Glutamatergic neuron (in vitro differentiated cells): ENCODE measurements around the gene S100A14. TPM values are rescaled to one million over a fixed set of nuclear protein-coding genes. Genes with fewer than 3 reads are reported as not detected.
"Not testable (repeated sequence)": the region's sequence is repeated elsewhere in the genome, so short reads cannot be mapped to it uniquely, and the experiment has no call there.

ENCODE experiments used
- DNase-seq: peaks from one replicate; pipeline ENCODE4 v3.0.0; 2022
- H3K27ac Mint-ChIP-seq: one replicate; pipeline ENCODE4 v1.8.0; 2020; ENCODE audit warnings: mild to moderate bottlenecking, mixed read lengths, inconsistent platforms; ENCODE audit not compliant: unreplicated experiment
- H3K27me3 Mint-ChIP-seq: one replicate; pipeline ENCODE4 v1.8.0; 2020; ENCODE audit warnings: mild to moderate bottlenecking, moderate library complexity, mixed read lengths, inconsistent platforms; ENCODE audit not compliant: unreplicated experiment
- H3K36me3 Mint-ChIP-seq: one replicate; pipeline ENCODE4 v1.8.0; 2020; ENCODE audit warnings: mild to moderate bottlenecking, mixed read lengths, inconsistent platforms; ENCODE audit not compliant: unreplicated experiment
- H3K4me1 Mint-ChIP-seq: one replicate; pipeline ENCODE4 v1.8.0; 2020; ENCODE audit warnings: mild to moderate bottlenecking, low read depth, mixed read lengths, inconsistent platforms; ENCODE audit not compliant: unreplicated experiment
- H3K4me3 Mint-ChIP-seq: one replicate; pipeline ENCODE4 v1.8.0; 2020; ENCODE audit warnings: mild to moderate bottlenecking, mixed read lengths, inconsistent platforms; ENCODE audit not compliant: unreplicated experiment
- H3K9me3 Mint-ChIP-seq: one replicate; pipeline ENCODE4 v1.8.0; 2020; ENCODE audit warnings: mild to moderate bottlenecking, moderate library complexity, mixed read lengths, inconsistent platforms; ENCODE audit not compliant: unreplicated experiment
- CTCF ChIP-seq: fragments of 200-600 bp; sonication (generic); IDR thresholded peaks from one replicate; pipeline ENCODE4 v1.5.0; 2021; ENCODE audit not compliant: partially characterized antibody, unreplicated experiment
- total RNA-seq: library from RNA; stranded (reverse); fragmentation: NEBNext Ultra II Directional; extraction: Animal tissue kit (Norgen Biotek cat#: 25700); gene quantifications from one replicate; pipeline ENCODE4 v1.2.1, GENCODE V29; 2021; ENCODE audit not compliant: unreplicated experiment

Gene S100A14
- total RNA-seq, 1 donor from 2014 or later, result not detected

GRCh38 chr1:153578936-153579335 is 37.2 kb downstream of the S100A14 start:
- no peak for DNase-seq
- Mint-ChIP-seq H3K27ac (no peak overlapping the region), H3K4me1 (peaks cover 7% of the 10 kb centered on the region), H3K36me3 (no peaks in the 10 kb centered on the region), H3K4me3 (no peak overlapping the region), H3K9me3 (peaks cover 1% of the 10 kb centered on the region), H3K27me3 (no peaks in the 10 kb centered on the region)
- TF ChIP-seq CTCF, result no peak

- H3K36me3 Mint-ChIP-seq, result no peaks in the 10 kb centered on the region
- peaks cover 4% of the 10 kb centered on the region for H3K4me1 Mint-ChIP-seq
- no peaks in the 10 kb centered on the region for H3K9me3 Mint-ChIP-seq
- no peak for TF ChIP-seq CTCF
- H3K4me3 Mint-ChIP-seq, result no peak overlapping the region
- DNase-seq, result no peak
- no peak overlapping the region for H3K27ac Mint-ChIP-seq
- no peaks in the 10 kb centered on the region for H3K27me3 Mint-ChIP-seq
These were observed 37.6 kb downstream of the S100A14 start for GRCh38 chr1:153578490-153578889.

DNA sequence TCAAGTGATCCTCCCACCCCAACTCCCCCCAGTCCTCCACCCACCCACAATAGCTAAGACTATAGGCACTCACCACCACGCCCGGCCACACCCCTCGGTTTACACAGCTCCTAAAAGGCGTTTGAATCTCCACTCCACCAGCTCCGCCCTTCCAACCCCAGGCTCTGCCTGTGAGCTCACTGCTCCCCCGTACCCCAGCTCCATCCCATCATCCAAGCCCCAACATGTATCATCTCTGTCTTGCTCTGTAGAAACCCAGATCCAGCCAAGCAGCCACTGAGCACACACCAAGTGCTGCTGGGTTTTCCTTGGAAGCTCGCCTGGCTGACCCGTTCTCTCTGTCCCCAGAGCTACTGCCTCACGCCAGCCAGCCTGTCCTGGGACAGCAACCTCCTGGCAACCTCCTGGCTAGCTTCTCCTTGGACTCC is 38.5 kb downstream of the S100A14 start:
- H3K27ac Mint-ChIP-seq, result no peak overlapping the region
- no peak for DNase-seq

GRCh38 chr1:153577138-153577537 is 39.0 kb downstream of the S100A14 start:
- Mint-ChIP-seq H3K36me3 (no peaks in the 10 kb centered on the region), H3K27me3 (no peaks in the 10 kb centered on the region), H3K27ac (no peak overlapping the region), H3K4me3 (no peak overlapping the region), H3K9me3 (no peaks in the 10 kb centered on the region), H3K4me1 (peaks cover 4% of the 10 kb centered on the region)
- DNase-seq, result no peak
- no peak for TF ChIP-seq CTCF

More for the DNA sequence above, 38.5 kb downstream of the S100A14 start:
- Mint-ChIP-seq H3K4me1 (peaks cover 4% of the 10 kb centered on the region), H3K27me3 (no peaks in the 10 kb centered on the region), H3K4me3 (no peak overlapping the region), H3K36me3 (no peaks in the 10 kb centered on the region), H3K9me3 (no peaks in the 10 kb centered on the region)
- no peak for TF ChIP-seq CTCF

DNA sequence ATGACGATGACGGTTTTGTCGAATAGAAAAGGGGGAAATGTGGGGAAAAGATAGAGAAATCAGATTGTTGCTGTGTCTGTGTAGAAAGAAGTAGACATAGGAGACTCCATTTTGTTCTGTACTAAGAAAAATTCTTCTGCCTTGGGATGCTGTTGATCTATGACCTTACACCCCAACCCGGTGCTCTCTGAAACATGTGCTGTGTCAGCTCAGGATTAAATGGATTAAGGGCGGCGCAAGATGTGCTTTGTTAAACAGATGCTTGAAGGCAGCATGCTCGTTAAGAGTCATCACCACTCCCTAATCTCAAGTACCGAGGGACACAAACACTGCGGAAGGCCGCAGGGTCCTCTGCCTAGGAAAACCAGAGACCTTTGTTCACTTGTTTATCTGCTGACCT is 40.6 kb downstream of the S100A14 start:
- H3K36me3 Mint-ChIP-seq, H3K27ac Mint-ChIP-seq, DNase-seq, H3K9me3 Mint-ChIP-seq, H3K27me3 Mint-ChIP-seq, H3K4me1 Mint-ChIP-seq, H3K4me3 Mint-ChIP-seq: not testable (repeated sequence)

- not testable (repeated sequence) for DNase-seq, H3K4me3 Mint-ChIP-seq, H3K4me1 Mint-ChIP-seq, H3K36me3 Mint-ChIP-seq, H3K27me3 Mint-ChIP-seq, H3K27ac Mint-ChIP-seq, H3K9me3 Mint-ChIP-seq
These were observed 41.0 kb downstream of the S100A14 start for GRCh38 chr1:153575081-153575491.
